Type B pancreatic cell (in vitro differentiated cells): Measurements from ENCODE around the gene CLIC1. TPM values are rescaled to one million over a fixed set of nuclear protein-coding genes. Genes with fewer than 3 reads are reported as not detected.
A peak's percentile ranks its signal among the peaks of the same experiment; 100 is the strongest.

ENCODE experiments used
- DNase-seq: peaks from one replicate; pipeline ENCODE4 v3.0.0; 2021; ENCODE audit warnings: mixed read lengths; ENCODE audit not compliant: unreplicated experiment; ENCODE audit errors: extremely low spot score
- H3K27ac Mint-ChIP-seq: 2 replicates; pipeline ENCODE4 v1.8.0; 2021; ENCODE audit warnings: mild to moderate bottlenecking, mixed read lengths
- H3K27me3 Mint-ChIP-seq: 2 replicates; pipeline ENCODE4 v1.8.0; 2021; ENCODE audit warnings: mixed read lengths
- H3K36me3 Mint-ChIP-seq: 2 replicates; pipeline ENCODE4 v1.8.0; 2021; ENCODE audit warnings: mixed read lengths
- H3K4me1 Mint-ChIP-seq: one replicate; pipeline ENCODE4 v1.8.0; 2021; ENCODE audit warnings: mixed read lengths; ENCODE audit not compliant: unreplicated experiment
- H3K4me3 Mint-ChIP-seq: 2 replicates; pipeline ENCODE4 v1.8.0; 2021; ENCODE audit warnings: mild to moderate bottlenecking, mixed read lengths
- H3K9me3 Mint-ChIP-seq: 2 replicates; pipeline ENCODE4 v1.8.0; 2021; ENCODE audit warnings: mixed read lengths
- CTCF ChIP-seq: fragments of 200-600 bp; sonication (generic); conservative IDR thresholded peaks from 2 replicates; pipeline ENCODE4 v1.5.0; 2021; ENCODE audit warnings: antibody characterized with exemption, mild to moderate bottlenecking
- total RNA-seq: library from RNA; stranded (reverse); gene quantifications from 2 replicates; pipeline ENCODE4 v1.2.1, GENCODE V29; 2021; ENCODE audit warnings: low replicate concordance

Gene CLIC1
- total RNA-seq, 1 donor from 2014 or later: 294 TPM

GRCh38 chr6:31771992-31772358 lies 35.6 kb upstream of the CLIC1 start:
- Mint-ChIP-seq H3K9me3 (no peaks in the 10 kb centered on the region), H3K27me3 (no peaks in the 10 kb centered on the region), H3K4me3 (no peak overlapping the region), H3K27ac (no peak overlapping the region), H3K4me1 (peaks cover 16% of the 10 kb centered on the region), H3K36me3 (no peaks in the 10 kb centered on the region)
- TF ChIP-seq CTCF: no peak
- DNase-seq: no peak

- DNase-seq: no peak
- no peak for TF ChIP-seq CTCF
- H3K4me3 Mint-ChIP-seq: no peak overlapping the region
- H3K36me3 Mint-ChIP-seq: no peaks in the 10 kb centered on the region
- no peak overlapping the region for H3K27ac Mint-ChIP-seq
- H3K4me1 Mint-ChIP-seq: peaks cover 10% of the 10 kb centered on the region
- no peaks in the 10 kb centered on the region for H3K27me3 Mint-ChIP-seq
- no peaks in the 10 kb centered on the region for H3K9me3 Mint-ChIP-seq
Observed at GRCh38 chr6:31770860-31771259, 34.5 kb upstream of the CLIC1 start.

- Mint-ChIP-seq H3K4me1 (peaks cover 5% of the 10 kb centered on the region), H3K27me3 (no peaks in the 10 kb centered on the region), H3K4me3 (no peak overlapping the region), H3K36me3 (no peaks in the 10 kb centered on the region), H3K27ac (no peak overlapping the region), H3K9me3 (no peaks in the 10 kb centered on the region)
- DNase-seq: no peak
- peak; percentile 76 for TF ChIP-seq CTCF
Observed at GRCh38 chr6:31769684-31770371, 33.5 kb upstream of the CLIC1 start.

GRCh38 chr6:31768363-31769257 lies 32.3 kb upstream of the CLIC1 start:
- DNase-seq: no peak
- Mint-ChIP-seq H3K36me3 (peaks cover 5% of the 10 kb centered on the region), H3K27ac (no peak overlapping the region), H3K9me3 (no peaks in the 10 kb centered on the region), H3K27me3 (no peaks in the 10 kb centered on the region), H3K4me3 (no peak overlapping the region), H3K4me1 (peaks cover 10% of the 10 kb centered on the region)
- no peak for TF ChIP-seq CTCF

- peaks cover 10% of the 10 kb centered on the region for H3K36me3 Mint-ChIP-seq
- H3K27ac Mint-ChIP-seq: no peak overlapping the region
- TF ChIP-seq CTCF: no peak
- H3K4me1 Mint-ChIP-seq: peaks cover 16% of the 10 kb centered on the region
- H3K9me3 Mint-ChIP-seq: no peaks in the 10 kb centered on the region
- DNase-seq: no peak
- no peaks in the 10 kb centered on the region for H3K27me3 Mint-ChIP-seq
- no peak overlapping the region for H3K4me3 Mint-ChIP-seq
Observed at GRCh38 chr6:31767096-31767645, 30.8 kb upstream of the CLIC1 start.
